Measurements from ENCODE around the gene CNDP1.

Gene CNDP1

GRCh38 chr18:74610051-74610615 is 75.8 kb downstream of the CNDP1 start:
- no peak overlapping the region for H3K4me3 ChIP-seq
- H3K27ac ChIP-seq: no peak overlapping the region
- DNase-seq (ENCODE audit: low spot score): no peak
- TF ChIP-seq, protein P1, sequence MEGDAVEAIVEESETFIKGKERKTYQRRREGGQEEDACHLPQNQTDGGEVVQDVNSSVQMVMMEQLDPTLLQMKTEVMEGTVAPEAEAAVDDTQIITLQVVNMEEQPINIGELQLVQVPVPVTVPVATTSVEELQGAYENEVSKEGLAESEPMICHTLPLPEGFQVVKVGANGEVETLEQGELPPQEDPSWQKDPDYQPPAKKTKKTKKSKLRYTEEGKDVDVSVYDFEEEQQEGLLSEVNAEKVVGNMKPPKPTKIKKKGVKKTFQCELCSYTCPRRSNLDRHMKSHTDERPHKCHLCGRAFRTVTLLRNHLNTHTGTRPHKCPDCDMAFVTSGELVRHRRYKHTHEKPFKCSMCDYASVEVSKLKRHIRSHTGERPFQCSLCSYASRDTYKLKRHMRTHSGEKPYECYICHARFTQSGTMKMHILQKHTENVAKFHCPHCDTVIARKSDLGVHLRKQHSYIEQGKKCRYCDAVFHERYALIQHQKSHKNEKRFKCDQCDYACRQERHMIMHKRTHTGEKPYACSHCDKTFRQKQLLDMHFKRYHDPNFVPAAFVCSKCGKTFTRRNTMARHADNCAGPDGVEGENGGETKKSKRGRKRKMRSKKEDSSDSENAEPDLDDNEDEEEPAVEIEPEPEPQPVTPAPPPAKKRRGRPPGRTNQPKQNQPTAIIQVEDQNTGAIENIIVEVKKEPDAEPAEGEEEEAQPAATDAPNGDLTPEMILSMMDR (IDR thresholded peaks at IDR 0.05): no peak

- Histone ChIP-seq H3K4me3 (no peak overlapping the region), H3K27ac (no peak overlapping the region)
- TF ChIP-seq, protein P1 (IDR thresholded peaks at IDR 0.05): no peak
- no peak for DNase-seq (ENCODE audit: low spot score)
Observed at GRCh38 chr18:74610860-74611259, 76.6 kb downstream of the CNDP1 start.

DNA sequence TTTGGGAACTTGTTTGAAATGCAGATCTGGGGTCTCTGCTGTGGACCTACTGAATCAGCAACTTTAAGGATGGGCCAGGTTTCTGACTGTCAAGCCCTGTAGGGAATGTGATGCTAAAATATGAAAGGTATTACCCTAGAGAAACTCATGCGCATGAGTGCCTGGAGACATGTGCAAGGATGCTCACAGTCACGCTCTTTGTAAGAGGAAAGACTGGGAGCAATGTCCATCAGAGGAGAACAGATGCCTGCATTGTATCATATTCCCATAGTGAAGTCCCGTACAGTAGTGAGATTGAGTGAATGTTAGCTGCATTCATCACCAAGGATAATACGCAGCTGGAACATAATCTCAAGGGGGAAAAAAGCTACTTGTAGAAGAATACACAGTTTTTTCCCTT is 77.5 kb downstream of the CNDP1 start:
- Histone ChIP-seq H3K4me3 (no peak overlapping the region), H3K27ac (no peak overlapping the region)
- TF ChIP-seq, protein P1 (IDR thresholded peaks at IDR 0.05): no peak
- DNase-seq (ENCODE audit: low spot score): no peak

DNA sequence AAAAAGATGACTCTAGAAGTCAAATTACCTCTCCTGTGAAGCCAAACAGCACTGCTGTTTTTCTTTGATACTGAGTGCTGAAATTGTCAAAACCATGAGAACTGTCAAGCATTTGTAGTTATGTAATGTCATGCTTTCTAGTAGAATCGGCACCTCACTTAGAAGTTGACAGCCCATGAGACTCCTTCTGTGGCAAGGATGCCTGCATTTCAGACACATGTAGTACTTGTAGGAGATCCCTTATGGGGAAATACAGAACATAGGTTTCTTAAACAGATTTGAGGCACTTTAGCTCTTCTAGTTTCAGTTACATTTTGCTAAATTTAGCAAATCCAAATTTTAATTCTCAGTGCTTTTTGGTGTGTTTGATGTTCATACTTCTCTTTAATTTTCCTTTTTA is 79.1 kb downstream of the CNDP1 start:
- H3K27ac ChIP-seq: no peak overlapping the region
- TF ChIP-seq, protein P1 (IDR thresholded peaks at IDR 0.05): no peak
- DNase-seq (ENCODE audit: low spot score): no peak
- no peak overlapping the region for H3K4me3 ChIP-seq

DNA sequence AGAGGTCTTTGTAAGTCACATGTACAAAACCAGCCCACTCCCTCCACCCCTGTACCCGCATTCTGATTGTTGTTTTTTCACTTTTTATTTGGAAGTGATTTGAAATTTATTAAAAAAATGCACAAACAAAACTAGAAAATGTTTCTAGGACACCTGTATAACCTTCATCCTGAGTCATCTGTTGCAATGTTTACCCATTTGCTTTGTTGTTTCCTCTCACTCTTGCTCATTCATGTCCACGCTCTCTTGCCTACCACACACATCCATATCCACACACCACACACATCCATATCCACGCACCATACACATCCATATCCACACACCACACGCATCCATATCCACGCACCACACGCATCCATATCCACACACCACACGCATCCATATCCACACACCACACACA is 82.2 kb downstream of the CNDP1 start:
- DNase-seq (ENCODE audit: low spot score): no peak
- Histone ChIP-seq H3K4me3 (no peak overlapping the region), H3K27ac (no peak overlapping the region)
- TF ChIP-seq, protein P1 (IDR thresholded peaks at IDR 0.05): no peak

- Histone ChIP-seq H3K27ac (no peak overlapping the region), H3K4me3 (no peak overlapping the region)
- no peak for DNase-seq (ENCODE audit: low spot score)
- TF ChIP-seq, protein P1 (IDR thresholded peaks at IDR 0.05): no peak
Observed at GRCh38 chr18:74617486-74617885, 83.2 kb downstream of the CNDP1 start.

DNA sequence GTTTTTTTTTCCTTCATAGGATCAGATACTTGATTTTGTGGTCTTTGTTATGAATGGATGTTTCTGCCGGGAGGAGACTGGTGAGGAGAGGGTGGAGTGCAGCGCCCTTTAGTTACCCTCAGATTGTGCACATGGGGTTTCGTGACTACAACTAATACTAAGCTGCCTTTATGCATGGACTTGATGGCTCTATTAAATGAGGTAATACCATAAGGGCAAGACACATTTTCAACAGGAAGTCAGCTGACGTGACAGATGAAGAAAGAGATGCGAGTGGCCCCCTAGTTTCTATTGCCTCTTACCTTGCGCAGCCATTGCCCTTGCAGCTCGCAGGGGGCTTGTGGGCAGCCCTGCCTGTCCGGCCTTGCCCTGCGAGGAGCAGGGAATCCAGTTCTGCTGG is 87.8 kb downstream of the CNDP1 start:
- TF ChIP-seq, protein P1 (IDR thresholded peaks at IDR 0.05): no peak
- H3K27ac ChIP-seq: no peak overlapping the region

More for the DNA sequence above, 87.8 kb downstream of the CNDP1 start:
- no peak overlapping the region for H3K4me3 ChIP-seq
- DNase-seq (ENCODE audit: low spot score): no peak

All from coronary artery (tissue), 2 donors.